Natural killer cell (primary cell): ENCODE measurements around the gene BUB1. TPM values are rescaled to one million over a fixed set of nuclear protein-coding genes. Genes with fewer than 3 reads are reported as not detected.

Source experiments
- ATAC-seq, 3 donors: fragments of 150-1000 bp in 2 of 3; fragments of 200-7000 bp in 1 of 3; cut with Tn5 transposase; 1 replicate in 1 of 3; 2 replicates in 2 of 3; pipeline ENCODE4 v1.10.0; 2021; ENCODE audit warnings: mild to moderate bottlenecking in 2 of 3, moderate library complexity in 2 of 3
- DNase-seq, 2 donors: peaks; one replicate each; pipeline versions ENCODE4 v3.0.0 to v3.0.0-alpha.2; 2013 to 2021; ENCODE audit warnings: mixed read lengths in 1 of 2
- H3K27ac ChIP-seq: one replicate; pipeline ENCODE4 v1.5.1; 2013; ENCODE audit warnings: mild to moderate bottlenecking, low read length
- H3K27me3 ChIP-seq: one replicate; pipeline ENCODE4 v1.6.1; 2013; ENCODE audit warnings: low read length; ENCODE audit not compliant: control insufficient read depth, insufficient read depth
- H3K36me3 ChIP-seq: one replicate; pipeline ENCODE4 v1.6.1; 2013; ENCODE audit warnings: low read length; ENCODE audit not compliant: control insufficient read depth, insufficient read depth
- H3K4me1 ChIP-seq: one replicate; pipeline ENCODE4 v1.6.1; 2013; ENCODE audit warnings: low read length; ENCODE audit not compliant: control insufficient read depth, insufficient read depth
- H3K4me3 ChIP-seq: one replicate; pipeline ENCODE4 v1.5.1; 2013; ENCODE audit warnings: low read length
- H3K9me3 ChIP-seq: one replicate; pipeline ENCODE4 v1.6.1; 2013; ENCODE audit warnings: low read length; ENCODE audit not compliant: control insufficient read depth, insufficient read depth
- H3K27ac Mint-ChIP-seq, 2 donors: one replicate each; pipeline ENCODE4 v1.8.0; 2022; ENCODE audit warnings: mild to moderate bottlenecking in 2 of 2, mixed read lengths in 2 of 2, moderate library complexity in 1 of 2
- H3K27me3 Mint-ChIP-seq, 2 donors: one replicate each; pipeline ENCODE4 v1.8.0; 2022; ENCODE audit warnings: low read depth in 2 of 2, mixed read lengths in 2 of 2
- H3K36me3 Mint-ChIP-seq: one replicate; pipeline ENCODE4 v1.8.0; 2022; ENCODE audit warnings: mixed read lengths
- H3K4me1 Mint-ChIP-seq, 2 donors: one replicate each; pipeline ENCODE4 v1.8.0; 2022; ENCODE audit warnings: mixed read lengths in 2 of 2
- H3K4me3 Mint-ChIP-seq: one replicate; pipeline ENCODE4 v1.8.0; 2022; ENCODE audit warnings: mild to moderate bottlenecking, moderate library complexity, mixed read lengths
- H3K9me3 Mint-ChIP-seq, 2 donors: one replicate each; pipeline ENCODE4 v1.8.0; 2022; ENCODE audit warnings: mixed read lengths in 2 of 2
- CTCF ChIP-seq: fragments of 200-600 bp; IDR thresholded peaks from one replicate; pipeline ENCODE4 v1.8.0; 2022; ENCODE audit warnings: antibody characterized with exemption
- WGBS: methylation state at CpG from one replicate; pipeline ENCODE4 v1.1.7; 2013; ENCODE audit warnings: missing lambda C conversion rate; ENCODE audit not compliant: insufficient coverage; 5-methylcytosine and 5-hydroxymethylcytosine counted together
- intact Hi-C: fragments of 100-400 bp; cut with micrococcal nuclease; formaldehyde crosslinking; loops from one replicate; pipeline ENCODE4 v1.14.2; 2022
- total RNA-seq, 4 donors: library from RNA; stranded (reverse); fragments of 120-200 nt in 1 of 4; gene quantifications; one replicate each; pipeline versions ENCODE4 v1.2.3 to v1.2.4, GENCODE V29; 2013 to 2022

The BUB1 gene
- total RNA-seq, 3 donors from 2014 or later (not counting 1 experiment from before 2014, with no cell fraction given): 2.3 to 4.2 (median 2.7) TPM

DNA sequence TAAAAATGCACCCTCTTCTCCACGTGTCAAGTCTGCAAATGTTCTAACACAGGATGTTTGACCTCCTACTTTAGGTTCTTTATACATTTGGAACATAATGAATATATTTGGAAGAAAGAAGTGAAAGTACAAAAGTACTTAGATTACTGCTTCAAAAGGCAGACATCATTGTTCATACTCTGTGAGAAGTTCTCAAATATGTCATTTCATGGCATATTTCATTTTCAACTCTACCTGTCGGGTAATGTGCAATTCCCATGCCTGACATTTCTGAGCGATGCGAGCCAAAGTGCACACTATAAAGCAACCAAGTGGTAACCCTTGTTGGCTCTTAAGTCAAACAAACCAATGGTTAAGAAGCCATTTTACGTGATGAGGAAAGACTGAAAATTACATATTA, 7.0 kb downstream of the BUB1 start:
- WGBS: 98% methylated on average over 3 of the region's 5 CpGs
- Mint-ChIP-seq H3K27ac (no peak overlapping the region), H3K36me3 (no peaks in the 10 kb centered on the region), H3K4me1 (peaks cover 10 to 11% of the 10 kb centered on the region in 2 donors), H3K4me3 (no peak overlapping the region), H3K27me3 (no peaks in the 10 kb centered on the region), H3K9me3 (no peaks in the 10 kb centered on the region)
- H3K36me3 ChIP-seq: no peaks in the 10 kb centered on the region
- no peaks in the 10 kb centered on the region for H3K9me3 ChIP-seq
- ATAC-seq (no peak), DNase-seq (no peak)
- H3K4me3 ChIP-seq: no peak overlapping the region
- H3K27me3 ChIP-seq: no peaks in the 10 kb centered on the region
- no peak overlapping the region for H3K27ac ChIP-seq
- TF ChIP-seq CTCF: no peak
- H3K4me1 ChIP-seq: peaks cover 14% of the 10 kb centered on the region
- intact Hi-C loops: no loop called here

GRCh38 chr2:110669079-110669478, 8.8 kb downstream of the BUB1 start:
- Mint-ChIP-seq H3K4me1 (no peaks in the 10 kb centered on the region), H3K27ac (peak overlapping the region in 1 of 2 donors; percentile 4), H3K9me3 (no peaks in the 10 kb centered on the region), H3K27me3 (no peaks in the 10 kb centered on the region), H3K36me3 (no peaks in the 10 kb centered on the region), H3K4me3 (no peak overlapping the region)
- no peak overlapping the region for H3K27ac ChIP-seq
- intact Hi-C loops: no loop called here
- no peaks in the 10 kb centered on the region for H3K4me1 ChIP-seq
- H3K4me3 ChIP-seq: no peak overlapping the region
- ATAC-seq (no peak), DNase-seq (no peak)
- TF ChIP-seq CTCF: no peak
- no peaks in the 10 kb centered on the region for H3K36me3 ChIP-seq
- H3K9me3 ChIP-seq: no peaks in the 10 kb centered on the region
- no peaks in the 10 kb centered on the region for H3K27me3 ChIP-seq
- WGBS: 67% methylated on average over 1 of the region's 1 CpG

- H3K27me3 Mint-ChIP-seq: no peaks in the 10 kb centered on the region
- ATAC-seq: no peak
- WGBS: 100% methylated on average over 1 of the region's 3 CpGs
- Histone ChIP-seq H3K4me1 (no peaks in the 10 kb centered on the region), H3K27me3 (no peaks in the 10 kb centered on the region), H3K9me3 (no peaks in the 10 kb centered on the region), H3K27ac (no peak overlapping the region), H3K4me3 (no peak overlapping the region), H3K36me3 (no peaks in the 10 kb centered on the region)
- no peak overlapping the region for H3K27ac Mint-ChIP-seq
- no peaks in the 10 kb centered on the region for H3K9me3 Mint-ChIP-seq
- H3K36me3 Mint-ChIP-seq: no peaks in the 10 kb centered on the region
- intact Hi-C loops: no loop called here
- no peak overlapping the region for H3K4me3 Mint-ChIP-seq
- TF ChIP-seq CTCF: no peak
- no peak for DNase-seq
- no peaks in the 10 kb centered on the region for H3K4me1 Mint-ChIP-seq
Observed at GRCh38 chr2:110667071-110667470, 10.8 kb downstream of the BUB1 start.

DNA sequence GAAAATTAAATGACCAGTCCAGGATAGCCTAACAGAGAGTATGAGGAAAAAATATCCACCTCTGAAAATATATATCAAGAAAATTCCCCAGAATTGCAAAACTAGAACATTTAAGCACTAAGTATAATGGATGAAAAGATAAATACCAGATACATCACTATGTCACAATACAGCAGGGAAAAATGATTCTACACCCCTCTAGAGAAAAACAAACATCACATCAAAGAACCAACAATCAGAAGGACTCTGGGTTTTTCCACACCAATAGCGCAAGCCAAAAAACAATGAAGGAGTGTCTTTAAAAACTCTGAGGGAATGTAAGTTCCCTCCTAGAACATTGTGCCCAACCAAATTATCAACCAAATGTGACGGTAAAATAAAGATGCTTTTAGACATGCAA, 13.7 kb downstream of the BUB1 start:
- H3K9me3 Mint-ChIP-seq: no peaks in the 10 kb centered on the region
- 100% methylated on average over 2 of the region's 2 CpGs for WGBS
- no peak for TF ChIP-seq CTCF
- no peak overlapping the region for H3K4me3 Mint-ChIP-seq
- Histone ChIP-seq H3K9me3 (no peaks in the 10 kb centered on the region), H3K4me3 (no peak overlapping the region), H3K27me3 (no peaks in the 10 kb centered on the region), H3K27ac (no peak overlapping the region), H3K36me3 (no peaks in the 10 kb centered on the region), H3K4me1 (no peaks in the 10 kb centered on the region)
- no peaks in the 10 kb centered on the region for H3K36me3 Mint-ChIP-seq
- no peak for DNase-seq
- H3K4me1 Mint-ChIP-seq: no peaks in the 10 kb centered on the region
- ATAC-seq: no peak
- H3K27ac Mint-ChIP-seq: no peak overlapping the region
- H3K27me3 Mint-ChIP-seq: no peaks in the 10 kb centered on the region
- intact Hi-C loops: no loop called here
